Inferior parietal cortex (tissue), 1 donor: ENCODE data around the gene TRIM24.

ENCODE experiments used
- DNase-seq: peaks from one replicate; pipeline ENCODE4 v3.0.0-alpha.2; 2016; ENCODE audit errors: extremely low spot score

Gene TRIM24

GRCh38 chr7:138579136-138579535 lies 119.1 kb downstream of the TRIM24 start:
- DNase-seq = no peak

GRCh38 chr7:138579671-138580070 lies 119.6 kb downstream of the TRIM24 start:
- DNase-seq = no peak

- no peak for DNase-seq
Observed at GRCh38 chr7:138581065-138581464, 121.0 kb downstream of the TRIM24 start.

- DNase-seq = no peak
Observed at GRCh38 chr7:138584283-138584682, 124.2 kb downstream of the TRIM24 start.

- DNase-seq = no peak
Observed at GRCh38 chr7:138584696-138585095, 124.6 kb downstream of the TRIM24 start.

- no peak for DNase-seq
Observed at GRCh38 chr7:138585283-138585993, 125.4 kb downstream of the TRIM24 start.

GRCh38 chr7:138587485-138587884 lies 127.4 kb downstream of the TRIM24 start:
- DNase-seq = no peak

- DNase-seq = no peak
Observed at GRCh38 chr7:138588986-138589385, 128.9 kb downstream of the TRIM24 start.

- DNase-seq = no peak
Observed at GRCh38 chr7:138590154-138590553, 130.1 kb downstream of the TRIM24 start.

- DNase-seq = no peak
Observed at GRCh38 chr7:138595454-138595853, 135.4 kb downstream of the TRIM24 start.

- DNase-seq = no peak
Observed at GRCh38 chr7:138602451-138602850, 142.4 kb downstream of the TRIM24 start.

GRCh38 chr7:138603549-138604318 lies 143.7 kb downstream of the TRIM24 start:
- DNase-seq = no peak

- no peak for DNase-seq
Observed at GRCh38 chr7:138606236-138606635, 146.2 kb downstream of the TRIM24 start.

- no peak for DNase-seq
Observed at GRCh38 chr7:138607216-138608126, 147.4 kb downstream of the TRIM24 start.

GRCh38 chr7:138608275-138608674 lies 148.2 kb downstream of the TRIM24 start:
- no peak for DNase-seq

GRCh38 chr7:138610671-138611170 lies 150.7 kb downstream of the TRIM24 start:
- no peak for DNase-seq

- no peak for DNase-seq
Observed at GRCh38 chr7:138613630-138614029, 153.6 kb downstream of the TRIM24 start.

GRCh38 chr7:138616085-138616484 lies 156.0 kb downstream of the TRIM24 start:
- DNase-seq = no peak

GRCh38 chr7:138618506-138618905 lies 158.4 kb downstream of the TRIM24 start:
- DNase-seq = no peak

- no peak for DNase-seq
Observed at GRCh38 chr7:138618933-138619332, 158.9 kb downstream of the TRIM24 start.

- DNase-seq = no peak
Observed at GRCh38 chr7:138622841-138623240, 162.8 kb downstream of the TRIM24 start.
